DMS 273 treated with DMSO at 0.1 percent for 48 hours (cell line): ENCODE measurements around the gene ECM1.
A peak's percentile ranks its signal among the peaks of the same experiment; 100 is the strongest.

Experiments
- DNase-seq: peaks from one replicate; lab custom pipeline; 2025; lab: John Stamatoyannopoulos, UW

Gene ECM1

DNA sequence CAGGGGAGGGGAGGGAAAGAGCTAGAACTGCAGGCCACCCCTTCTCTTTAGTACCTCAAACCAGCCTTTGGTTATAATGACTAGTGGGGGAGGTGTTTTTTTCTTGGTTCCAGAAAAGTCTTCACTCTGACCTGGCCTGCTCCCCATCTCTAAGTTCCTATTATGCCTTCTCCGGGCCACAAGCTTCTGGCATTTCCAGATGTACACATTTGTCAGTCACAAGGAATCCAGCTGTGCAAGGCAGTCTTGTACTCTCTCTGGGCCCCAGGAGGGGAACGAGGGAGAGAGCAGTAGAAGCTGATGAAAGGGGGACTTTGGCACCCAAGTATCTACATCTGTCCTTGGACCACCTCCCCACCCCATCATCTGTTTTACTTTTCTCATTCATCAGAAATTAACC, 4.9 kb downstream of the ECM1 start:
- DNase-seq, result no peak

DNA sequence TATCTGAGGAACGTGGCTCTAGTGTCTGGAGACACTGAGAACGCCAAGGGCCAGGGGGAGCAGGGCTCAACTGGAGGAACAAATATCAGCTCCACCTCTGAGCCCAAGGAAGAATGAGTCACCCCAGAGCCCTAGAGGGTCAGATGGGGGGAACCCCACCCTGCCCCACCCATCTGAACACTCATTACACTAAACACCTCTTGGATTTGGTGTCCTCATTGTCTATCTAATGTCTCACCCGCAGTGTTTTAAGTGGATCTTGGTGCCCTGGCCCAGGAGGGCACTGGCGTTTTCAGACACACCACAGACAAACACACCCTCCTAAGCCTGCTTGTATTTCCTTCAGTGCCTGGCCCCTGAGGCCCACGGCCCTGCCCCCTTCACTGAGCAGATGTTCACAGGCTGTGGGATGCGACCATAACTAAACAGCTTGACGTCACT, 5.5 kb downstream of the ECM1 start:
- peak; percentile 100 for DNase-seq

DNA sequence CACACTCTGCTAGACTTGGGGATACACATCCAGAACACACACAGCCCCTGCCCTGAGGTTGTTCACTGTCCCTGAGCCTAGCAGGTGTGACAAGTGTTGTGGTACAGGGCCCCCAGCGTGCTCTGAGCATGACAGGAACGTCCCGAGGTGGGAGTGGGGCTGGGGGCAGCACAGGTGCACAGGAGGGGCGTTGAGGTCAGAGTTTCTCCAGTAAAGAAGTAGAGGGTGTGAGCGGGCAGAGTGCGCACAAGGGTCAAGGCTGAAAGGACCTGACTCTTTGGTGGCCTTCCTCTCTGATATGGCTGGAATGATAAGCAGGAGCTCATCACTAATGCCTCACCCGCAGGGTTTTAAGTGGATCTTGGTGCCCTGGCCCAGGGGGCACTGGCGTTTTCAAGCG, 6.4 kb downstream of the ECM1 start:
- no peak for DNase-seq

DNA sequence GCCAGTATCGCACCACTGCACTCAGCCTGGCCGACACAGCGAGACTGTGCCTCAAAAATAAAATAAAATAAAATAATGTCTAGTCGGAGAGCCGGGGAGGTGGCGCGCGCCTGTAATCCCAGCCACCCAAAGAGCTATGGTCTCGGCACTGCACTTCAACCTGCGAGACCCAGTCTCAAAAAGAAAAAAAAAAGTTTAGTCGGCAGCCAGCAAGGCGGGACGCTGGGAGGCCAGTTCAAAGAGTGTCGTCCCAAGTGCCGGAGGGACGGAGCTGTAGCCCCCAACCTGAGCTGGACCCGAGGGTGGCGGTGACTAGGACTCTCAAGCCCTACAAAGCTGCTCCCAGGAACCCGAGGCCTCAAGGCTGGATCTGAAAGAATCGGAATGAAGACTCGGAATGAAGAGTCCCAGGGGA, 7.0 kb downstream of the ECM1 start:
- no peak for DNase-seq

DNA sequence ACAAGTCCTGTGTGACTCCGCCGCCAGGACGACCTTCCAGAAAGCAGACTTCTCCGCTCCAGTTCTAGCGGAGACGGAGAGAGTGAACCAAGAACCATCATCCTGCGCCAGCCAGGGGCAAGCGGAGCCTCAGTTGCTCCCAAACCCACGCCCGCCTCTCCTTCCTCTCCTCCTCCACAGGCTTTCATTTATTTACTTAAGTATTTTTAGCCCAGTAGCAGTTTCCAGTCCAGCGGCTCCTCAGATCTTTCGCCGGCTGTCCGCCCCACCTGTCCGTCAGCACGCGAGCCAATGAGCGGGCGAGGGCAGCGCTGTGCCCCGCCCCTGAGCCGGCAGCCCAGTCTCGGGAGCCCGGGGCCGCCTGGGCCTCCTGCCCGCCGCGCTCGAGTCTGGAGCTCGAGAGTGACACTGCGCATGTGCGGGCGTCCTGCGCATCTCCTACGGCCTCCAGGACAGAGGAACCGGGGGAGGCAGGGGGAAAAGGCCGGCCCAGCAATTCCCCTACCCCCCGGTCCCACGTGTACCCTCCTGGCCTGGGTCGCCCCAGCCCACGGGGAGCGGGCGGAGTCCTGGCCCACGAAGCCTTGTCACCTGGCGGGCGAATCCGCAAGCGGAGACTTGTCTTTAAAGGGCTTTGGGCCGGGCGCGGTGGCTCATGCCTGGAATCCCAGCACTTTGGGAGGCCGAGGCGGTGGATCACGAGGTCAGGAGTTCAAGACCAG, 7.6 kb downstream of the ECM1 start, which contains the start of gene FALEC:
Gene FALEC, plus strand, starts transcription at position 425 of the 722 bp plus-strand sequence.
- DNase-seq, result peak; percentile 100

DNA sequence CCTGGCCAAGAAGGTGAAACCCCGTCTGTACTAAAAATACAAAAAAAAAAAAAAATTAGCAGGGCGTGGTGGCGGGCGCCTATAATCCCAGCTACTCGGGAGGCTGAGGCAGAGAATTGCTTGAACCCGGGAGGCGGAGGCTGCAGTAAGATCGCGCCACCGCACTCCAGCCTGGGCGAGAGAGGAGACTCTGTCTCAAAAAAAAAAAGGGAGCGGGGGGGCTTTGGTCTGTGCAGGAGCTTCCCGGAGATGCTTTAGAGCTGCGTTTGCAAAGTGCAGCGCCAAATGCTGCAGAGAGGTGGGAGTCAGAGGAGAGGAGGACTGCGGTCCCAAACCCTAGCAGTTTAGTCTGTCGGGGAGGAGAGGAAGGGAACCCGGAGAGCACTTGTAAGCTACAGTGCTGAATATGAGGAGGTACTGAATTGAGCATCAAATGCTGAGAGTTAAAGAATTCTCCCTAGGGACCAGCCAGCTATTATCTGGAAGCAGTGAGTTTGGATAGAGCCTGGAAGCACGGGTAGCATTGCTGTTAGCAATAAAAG, 8.2 kb downstream of the ECM1 start:
- peak; percentile 99 for DNase-seq

DNA sequence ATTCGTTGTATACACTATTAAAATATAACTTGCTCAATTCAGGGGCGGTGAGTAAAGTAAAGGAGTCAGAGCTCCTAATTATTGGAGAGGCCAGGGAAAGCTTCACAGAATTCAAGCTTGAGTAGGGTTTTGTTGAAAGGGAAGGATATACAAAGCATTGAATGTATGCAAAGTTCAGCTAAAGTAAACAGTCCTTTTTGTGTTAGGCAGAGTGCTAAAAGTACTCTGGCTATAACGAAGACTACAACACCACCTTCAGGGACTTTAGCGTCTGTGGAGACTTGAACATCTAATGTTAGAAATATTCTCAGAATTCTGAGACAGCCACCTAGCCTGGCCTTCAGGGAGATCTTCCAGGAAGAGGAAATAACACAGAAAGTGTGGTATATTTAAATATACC, 8.7 kb downstream of the ECM1 start:
- DNase-seq, result peak; percentile 99

DNA sequence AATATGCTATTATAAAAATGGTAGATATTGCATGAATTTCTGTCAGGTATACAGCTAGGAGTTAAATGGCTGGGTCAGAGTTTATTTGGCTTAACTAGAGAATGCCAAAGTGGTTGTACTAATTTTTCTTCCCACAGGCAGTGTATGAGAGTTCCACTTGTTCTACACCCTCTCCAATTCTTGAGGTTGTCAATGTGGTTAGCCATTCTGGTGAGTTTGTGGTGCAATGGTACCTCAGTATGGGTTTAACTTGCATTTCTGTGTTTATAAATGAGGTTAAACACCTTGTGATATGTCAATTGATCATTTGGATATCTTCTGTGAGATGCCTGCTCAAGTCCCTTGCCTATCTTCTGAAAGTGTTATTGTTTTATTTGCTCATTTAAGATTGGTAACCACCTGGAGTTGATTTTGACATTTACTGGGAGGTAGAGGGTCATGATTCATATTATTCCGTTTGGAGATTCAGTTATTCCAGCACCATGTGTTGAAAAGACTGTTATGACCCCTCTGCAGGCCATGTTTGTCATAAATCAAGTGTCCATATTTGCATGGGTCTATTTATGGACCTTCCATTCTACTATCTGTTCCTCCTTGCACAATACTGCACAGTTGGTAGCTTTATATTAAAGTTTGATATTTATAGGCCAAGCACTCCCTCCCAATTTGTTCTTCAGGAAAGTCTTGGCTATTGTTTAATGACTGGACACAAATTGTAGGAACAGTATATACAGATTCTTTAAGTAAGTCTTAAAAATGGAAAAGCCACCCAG, 13.5 kb downstream of the ECM1 start:
- no peak for DNase-seq

DNA sequence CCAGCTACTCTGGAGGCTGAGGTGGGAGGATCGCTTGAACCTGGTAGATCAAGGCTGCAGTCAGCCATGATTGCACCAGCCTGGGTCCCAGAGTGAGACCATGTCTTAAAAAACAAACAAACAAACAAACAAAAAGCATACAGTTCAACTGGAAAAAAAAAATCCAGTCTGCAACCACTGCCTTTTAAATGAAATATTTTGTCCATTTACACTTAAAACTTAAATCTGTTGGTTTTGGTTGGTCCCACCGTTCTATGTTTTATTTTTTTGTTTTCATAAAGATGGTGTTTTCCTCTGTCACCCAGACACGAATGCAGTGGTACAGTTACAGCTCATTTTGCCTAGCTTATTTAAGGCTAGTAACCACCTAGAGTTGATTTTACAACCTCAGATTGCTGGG, 17.4 kb downstream of the ECM1 start:
- no peak for DNase-seq

DNA sequence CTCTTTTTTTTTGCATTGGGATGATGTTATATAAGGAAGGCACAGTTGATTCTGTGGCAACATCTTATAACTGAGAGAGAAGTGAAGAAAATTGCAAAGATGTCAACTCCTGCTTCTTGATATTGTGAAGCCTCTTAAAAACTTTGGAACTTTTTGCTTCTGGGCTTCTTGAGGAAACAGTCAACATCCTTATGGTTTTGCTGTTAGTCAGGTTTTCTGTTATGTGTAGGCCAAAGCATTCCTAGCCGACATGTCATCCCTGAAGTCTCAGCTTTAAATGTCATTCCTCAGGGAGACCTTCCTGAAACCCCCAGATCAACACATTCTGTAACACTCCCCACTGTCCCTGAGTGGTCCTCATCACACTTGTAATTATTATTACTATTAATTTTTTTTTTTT, 20.3 kb downstream of the ECM1 start:
- DNase-seq, result no peak

DNA sequence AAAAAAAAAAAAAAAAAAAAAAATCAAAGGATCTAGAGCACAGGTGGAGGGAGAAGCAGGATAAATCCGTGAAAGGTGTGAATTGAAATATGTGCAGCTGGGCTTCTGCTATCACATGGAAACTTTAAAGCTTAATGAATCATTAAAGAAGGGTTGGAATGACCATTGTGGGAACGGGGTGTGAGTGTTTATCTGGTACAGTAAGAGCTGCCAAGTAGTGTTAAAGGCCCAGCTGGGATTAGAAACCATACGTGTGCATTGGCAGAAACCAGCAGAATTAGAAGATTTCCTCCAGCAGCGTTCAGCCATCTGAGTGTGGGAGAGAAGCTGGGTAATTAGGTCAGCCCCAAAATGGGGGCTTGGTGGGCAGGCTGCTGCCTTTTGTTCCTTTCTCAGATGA, 21.1 kb downstream of the ECM1 start:
- DNase-seq, result no peak

DNA sequence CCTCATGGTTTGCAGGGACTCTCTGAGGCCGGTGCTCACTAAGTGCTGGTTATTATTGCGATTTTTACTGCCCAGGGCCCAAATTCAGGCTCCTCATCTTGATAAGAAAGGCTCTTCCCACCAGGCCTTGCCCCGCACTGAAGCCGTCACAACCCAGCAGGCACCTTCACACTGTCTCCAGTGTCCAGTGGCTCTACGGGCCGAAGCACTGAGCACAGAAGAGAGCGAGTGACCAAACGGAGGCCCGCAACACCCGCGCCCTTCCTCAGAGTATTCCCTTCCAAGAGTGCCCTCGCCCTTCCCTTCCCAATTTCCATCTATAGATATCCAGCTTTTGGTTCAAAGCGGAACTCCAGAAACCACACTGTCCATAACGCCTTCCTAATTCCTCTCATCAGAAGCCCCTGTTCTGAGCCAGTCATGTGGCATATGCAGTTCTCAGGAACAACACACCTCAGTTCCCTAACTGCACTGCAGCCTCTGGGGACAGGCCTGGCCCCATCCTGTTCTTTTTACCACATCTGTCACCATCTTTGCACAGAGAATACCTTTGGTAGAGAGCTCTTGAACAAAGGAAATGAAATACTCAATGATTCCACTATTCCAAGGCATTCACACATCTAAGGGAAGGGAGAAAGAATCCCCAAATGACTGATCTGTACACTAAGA, 22.7 kb downstream of the ECM1 start:
- DNase-seq, result no peak

DNA sequence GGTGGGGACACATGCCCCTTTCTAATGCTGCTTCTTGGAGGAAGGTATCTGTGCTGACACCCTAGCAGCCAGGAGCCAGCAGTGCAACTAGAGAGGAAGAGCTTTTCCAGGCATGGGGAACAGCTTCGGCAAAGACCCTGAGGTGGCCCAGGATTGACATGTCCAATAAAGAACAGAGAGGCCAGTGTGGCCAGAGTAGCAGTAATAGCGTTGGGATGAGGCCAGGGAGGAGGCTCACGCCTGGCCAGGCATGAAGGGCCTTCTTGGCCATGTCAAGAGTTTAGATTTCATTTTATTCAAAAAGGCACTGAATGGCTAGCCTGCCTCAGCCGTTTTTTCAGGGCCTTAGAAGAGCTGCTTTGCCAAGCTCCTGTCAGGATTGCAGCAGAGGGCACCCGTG, 25.0 kb downstream of the ECM1 start:
- DNase-seq, result no peak

DNA sequence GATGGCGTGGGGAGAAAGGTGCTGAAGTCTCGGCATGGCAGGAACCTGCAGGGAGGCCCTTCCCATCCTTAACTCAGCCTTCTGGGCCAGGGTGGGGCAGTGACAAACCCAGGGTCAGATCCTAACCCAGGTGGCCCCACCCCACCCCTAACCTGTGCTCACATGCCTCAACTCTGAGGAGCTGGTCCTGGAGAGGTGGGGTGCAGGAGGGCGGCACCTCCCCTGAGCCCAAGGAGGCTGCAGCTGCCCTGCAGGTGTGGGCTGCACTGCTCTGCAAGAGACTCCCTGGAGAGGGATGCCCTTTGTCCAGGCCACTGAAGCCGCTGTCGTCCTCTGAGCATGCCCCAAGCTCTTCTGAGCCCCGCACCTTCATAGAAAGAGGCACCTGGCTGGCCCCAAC, 26.1 kb downstream of the ECM1 start:
- DNase-seq, result no peak

DNA sequence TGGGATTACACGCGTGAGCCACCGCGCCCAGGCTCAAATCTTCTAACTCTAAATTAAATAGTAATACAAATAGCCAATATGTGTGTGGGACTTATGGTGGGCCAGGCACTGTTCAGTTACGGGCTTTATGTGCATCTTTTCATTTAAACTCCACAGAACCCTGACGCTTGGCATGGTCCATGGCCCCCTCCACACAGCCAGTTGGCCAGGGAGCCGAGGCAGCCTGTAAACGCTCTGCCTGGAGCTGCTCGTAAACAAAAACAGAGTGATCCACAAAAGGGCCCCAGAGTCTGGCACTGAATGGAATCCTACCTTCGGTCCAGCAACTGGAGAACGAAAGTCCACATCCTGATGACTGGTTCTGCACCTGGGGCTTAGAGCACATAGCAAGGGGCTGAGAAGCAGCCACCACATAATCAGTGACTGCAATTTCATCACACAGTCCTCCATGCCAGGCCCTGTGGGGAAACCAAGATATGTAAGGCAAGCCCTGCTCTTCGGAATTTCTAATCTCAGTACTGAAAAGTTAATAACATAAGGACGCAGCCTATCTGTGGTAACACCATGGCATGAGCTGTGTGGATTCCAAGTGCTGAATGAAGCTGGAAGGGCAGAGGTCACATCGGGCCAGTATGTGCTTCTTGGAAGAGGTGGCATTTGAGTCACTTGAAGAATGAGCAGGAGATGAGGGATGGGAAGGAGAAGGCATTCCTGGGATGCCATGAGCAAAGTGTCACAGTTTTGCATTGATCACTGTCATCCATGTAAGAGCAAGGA, 27.8 kb downstream of the ECM1 start:
- no peak for DNase-seq

DNA sequence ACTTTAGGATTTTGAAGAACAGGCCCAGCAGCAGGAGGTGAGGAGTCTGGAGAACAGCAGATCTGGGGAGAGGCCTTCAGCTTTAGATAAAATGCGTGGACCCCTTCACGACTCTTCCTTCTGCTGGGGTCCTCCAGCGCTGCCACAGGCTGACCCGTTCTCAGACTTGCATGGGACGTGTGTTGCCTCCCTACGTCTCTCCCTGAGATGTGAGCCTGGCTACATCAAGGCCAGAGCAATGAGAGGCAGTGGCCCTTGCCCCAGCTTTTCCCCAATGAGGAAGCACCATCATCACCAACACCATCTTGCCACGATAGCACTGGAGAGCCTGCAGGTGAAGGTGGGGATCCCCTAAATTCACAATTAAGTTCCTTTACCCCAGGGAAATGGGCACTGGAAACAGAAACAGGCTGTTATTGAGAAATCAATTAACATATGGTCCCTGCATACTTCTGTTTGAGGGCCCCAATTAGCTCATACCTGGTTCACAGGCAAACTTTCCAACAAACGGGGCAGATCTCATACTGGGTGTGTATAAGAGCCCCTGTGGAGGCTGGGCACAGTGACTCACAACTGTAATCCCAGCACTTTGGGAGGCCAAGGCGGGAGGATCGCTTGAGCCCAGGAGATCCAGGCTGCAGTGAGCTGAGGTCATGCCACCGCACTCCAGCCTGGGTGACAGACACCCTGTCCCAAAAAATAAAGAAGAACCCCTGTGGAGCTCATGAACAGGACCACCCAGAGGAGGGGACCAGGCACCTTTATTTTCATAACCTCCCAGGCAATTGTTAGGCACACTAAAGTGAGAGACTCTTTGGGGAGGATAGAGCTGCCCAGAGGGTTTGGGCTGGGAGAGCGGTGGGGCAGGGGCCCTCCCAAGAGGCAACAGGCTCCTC, 29.2 kb downstream of the ECM1 start:
- no peak for DNase-seq

DNA sequence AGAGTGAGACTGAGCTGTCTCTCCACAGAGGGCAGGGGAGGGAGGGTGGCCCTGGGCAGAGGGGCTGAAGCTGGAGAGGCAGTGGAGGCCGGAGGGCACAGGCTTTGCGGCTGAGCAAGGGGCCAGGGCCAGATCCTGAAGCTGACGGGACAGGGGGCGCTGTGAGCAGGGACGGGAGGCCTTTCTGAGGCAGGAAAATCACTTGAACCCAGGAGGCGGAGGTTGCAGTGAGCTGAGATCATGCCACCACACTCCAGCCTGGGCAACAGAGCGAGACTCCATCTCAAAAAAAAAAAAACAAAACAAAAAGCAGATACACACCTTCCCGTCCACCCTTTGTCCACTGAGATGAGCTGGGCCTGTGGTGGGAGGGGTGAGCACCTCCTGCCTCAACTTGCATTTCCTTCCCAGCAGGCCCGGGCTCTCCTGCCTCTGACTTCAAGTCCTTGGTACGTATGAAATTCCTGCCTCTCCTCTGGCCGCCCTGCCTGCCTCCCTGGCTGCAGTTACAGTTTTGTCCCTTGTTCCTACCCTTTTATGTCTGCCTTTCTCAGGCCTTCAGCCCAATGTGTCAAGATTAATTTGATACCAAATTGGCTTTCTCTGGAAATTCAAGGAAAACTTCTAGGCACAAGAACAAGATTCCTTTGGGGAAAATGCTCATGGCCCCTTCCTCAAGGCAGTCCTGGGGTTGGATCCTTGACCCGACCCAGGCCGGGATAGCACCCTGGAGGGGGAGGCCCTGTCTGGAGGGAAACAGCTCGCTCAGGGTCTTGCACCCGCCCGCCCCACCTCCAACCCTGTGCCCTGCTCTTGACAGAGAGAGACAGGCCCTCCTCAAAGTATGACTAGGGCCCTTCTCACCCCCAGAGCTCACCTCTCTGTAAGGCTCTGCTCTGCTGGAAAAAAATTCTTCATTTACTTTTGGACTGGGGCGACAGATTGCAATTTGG, 30.1 kb downstream of the ECM1 start:
- no peak for DNase-seq

DNA sequence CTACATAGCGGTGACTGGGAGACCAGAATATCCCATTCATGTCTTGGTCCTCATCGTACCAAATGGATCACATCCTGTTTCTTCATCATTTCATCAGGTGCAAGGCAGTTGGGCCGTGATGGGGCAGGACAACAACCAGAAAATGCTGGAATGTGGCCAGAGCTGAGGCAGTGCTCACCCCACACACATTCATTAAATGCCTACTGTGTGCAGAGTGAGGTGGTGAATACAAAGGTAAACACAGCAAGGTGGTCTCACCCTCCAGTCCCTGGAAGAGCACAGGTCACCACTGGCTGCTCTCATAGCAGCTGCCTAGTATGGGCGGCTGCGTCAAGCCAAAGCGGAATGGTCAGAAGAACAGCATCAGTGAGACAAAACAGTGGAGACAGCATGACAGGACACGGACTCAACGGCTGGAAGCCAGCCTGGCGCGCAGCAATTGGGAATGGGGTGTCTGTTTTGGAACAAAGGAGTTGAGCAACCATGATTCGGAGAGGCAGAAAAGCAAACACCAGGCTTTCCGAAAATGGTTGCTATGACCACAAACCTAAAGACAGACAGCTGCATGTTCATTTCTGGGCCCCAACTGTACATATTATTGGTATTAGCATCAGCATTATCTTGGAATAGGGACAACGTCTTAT, 35.7 kb downstream of the ECM1 start:
- DNase-seq, result no peak

DNA sequence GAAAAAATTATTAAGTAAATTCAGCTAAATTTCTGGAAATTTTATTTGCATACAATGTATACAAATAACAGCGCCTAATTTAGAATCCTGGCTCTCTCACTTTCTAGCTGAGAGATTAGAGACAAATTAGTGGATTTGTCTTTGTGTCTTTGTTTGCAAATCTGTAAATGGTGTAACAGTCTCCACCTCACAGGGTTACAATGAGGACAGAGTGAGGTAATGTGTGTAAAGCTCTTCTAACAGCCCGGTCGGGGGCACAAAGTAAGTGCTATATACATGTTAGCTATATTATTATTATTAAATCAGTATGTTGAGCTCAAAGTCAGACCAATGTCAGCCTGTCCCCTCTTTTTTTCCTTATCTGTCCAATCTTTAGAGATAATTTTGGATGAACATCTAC, 36.3 kb downstream of the ECM1 start:
- DNase-seq, result no peak
